HUDEP-2 (cell line): ENCODE measurements around the gene TRIM61.
"Not testable (repeated sequence)": the region's sequence is repeated elsewhere in the genome, so short reads cannot be mapped to it uniquely, and the experiment has no call there.

ENCODE experiments used
- DNase-seq, 76 experiments: peaks; one replicate each; lab custom pipeline; 2025; ENCODE audit not compliant: unreplicated experiment in 76 of 76; lab: John Stamatoyannopoulos, UW

The TRIM61 gene

GRCh38 chr4:164977243-164978164 lies at the start of gene TRIM61:
Gene TRIM61, minus strand, starts transcription at chr4:164977657. Its CDS starts 7,655 bp downstream, at chr4:164970002.
- peak in 70 of 76 experiments; percentile 1 to 67 (median 36) for DNase-seq

DNA sequence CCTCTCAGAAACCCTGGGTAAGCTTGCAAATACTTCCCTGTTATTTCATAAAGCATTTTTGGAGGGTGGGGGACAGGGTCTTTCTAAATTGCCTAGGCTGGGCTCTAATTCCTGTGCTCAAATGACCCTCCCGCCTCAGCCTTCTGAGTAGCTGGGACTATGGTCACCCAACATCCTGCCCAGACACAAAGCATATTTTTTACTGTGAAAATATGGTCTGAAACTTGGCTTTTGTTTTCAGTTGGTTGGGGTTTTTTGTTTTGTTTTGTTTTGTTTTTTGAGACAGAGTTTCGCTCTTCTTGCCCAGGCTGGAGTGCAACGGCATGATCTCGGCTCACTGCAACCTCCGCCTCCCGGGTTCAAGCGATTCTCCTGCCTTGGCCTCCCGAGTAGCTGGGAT lies 48.3 kb upstream of the TRIM61 start:
- not testable (repeated sequence) for DNase-seq

DNA sequence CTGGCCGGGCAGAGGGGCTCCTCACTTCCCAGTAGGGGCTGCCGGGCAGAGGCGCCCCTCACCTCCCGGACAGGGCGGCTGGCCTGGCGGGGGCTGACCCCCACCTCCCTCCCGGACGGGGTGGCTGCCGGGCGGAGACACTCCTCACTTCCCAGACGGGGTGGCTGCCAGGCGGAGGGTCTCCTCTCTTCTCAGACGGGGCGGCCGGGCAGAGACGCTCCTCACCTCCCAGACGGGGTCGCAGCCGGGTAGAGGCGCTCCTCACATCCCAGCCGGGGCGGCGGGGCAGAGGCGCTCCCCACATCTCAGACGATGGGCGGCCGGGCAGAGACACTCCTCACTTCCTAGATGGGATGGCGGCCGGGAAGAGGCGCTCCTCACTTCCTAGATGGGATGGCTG lies 42.5 kb upstream of the TRIM61 start:
- not testable (repeated sequence) for DNase-seq

DNA sequence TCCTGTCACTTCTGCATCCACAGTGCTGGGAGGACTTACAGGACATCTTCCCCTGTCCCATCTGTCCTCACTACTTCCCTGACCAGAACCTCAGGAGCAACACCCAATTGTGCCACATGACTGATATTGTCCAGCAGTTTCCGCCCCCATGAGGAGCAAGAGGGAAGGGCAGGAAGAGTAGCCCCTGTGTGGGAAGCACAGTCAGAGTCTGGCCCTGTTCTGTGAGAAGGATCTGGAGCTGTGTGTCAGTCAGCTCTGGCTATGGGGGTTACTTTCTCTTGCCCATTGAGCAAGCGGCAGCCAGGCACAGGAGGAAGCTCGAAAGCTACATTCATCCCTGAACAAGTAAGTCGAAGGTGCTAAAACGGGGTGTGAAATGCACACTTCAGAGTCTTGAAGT lies 39.5 kb upstream of the TRIM61 start:
- peak in 5 of 76 experiments; percentile 1 to 29 (median 4) for DNase-seq

GRCh38 chr4:165013691-165014090 lies 36.2 kb upstream of the TRIM61 start:
- DNase-seq, result no peak

DNA sequence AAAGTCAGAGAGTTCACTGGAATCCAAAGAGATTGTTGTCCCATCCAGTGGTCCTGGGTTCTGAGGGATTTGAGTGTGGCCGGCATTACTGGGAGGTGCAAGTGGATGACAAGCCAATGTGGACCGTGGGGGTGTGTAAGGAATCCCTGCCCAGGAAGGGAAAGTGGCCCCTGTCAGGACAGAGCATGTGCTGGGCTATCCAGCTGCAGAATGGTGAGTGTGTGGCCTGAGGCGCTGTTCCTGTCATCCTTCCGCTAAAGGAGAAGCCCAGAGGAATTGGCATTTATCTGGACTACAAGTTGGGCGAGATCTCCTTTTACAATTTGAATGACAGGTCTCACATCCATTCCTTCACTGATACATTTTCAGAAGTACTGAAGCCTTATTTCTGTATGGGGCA lies 33.9 kb upstream of the TRIM61 start:
- DNase-seq, result no peak

GRCh38 chr4:165010991-165011390 lies 33.5 kb upstream of the TRIM61 start:
- DNase-seq, result no peak

DNA sequence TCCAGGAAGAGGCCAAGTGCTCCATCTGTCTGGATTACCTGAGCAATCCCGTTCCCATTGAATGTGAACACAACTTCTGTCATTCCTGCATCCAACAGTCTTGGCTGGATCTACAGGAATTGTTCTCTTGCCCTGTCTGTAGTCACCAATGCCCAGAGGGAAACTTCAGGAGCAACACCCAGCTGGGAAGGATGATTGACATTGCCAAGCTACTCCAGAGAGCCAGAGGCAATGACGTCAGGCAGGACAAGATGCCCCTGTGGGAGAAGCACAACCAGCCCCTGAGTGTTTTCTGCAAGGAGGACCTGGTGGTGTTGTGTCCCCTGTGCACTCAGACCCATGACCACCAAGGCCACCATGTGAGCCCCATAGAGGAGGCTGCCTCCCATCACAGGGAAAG lies 33.0 kb upstream of the TRIM61 start:
- no peak for DNase-seq

- DNase-seq, result no peak
These were observed 32.2 kb upstream of the TRIM61 start for GRCh38 chr4:165009493-165010227.

- no peak for DNase-seq
These were observed 29.4 kb upstream of the TRIM61 start for GRCh38 chr4:165006886-165007285.

- no peak for DNase-seq
These were observed 29.0 kb upstream of the TRIM61 start for GRCh38 chr4:165006456-165006855.

DNA sequence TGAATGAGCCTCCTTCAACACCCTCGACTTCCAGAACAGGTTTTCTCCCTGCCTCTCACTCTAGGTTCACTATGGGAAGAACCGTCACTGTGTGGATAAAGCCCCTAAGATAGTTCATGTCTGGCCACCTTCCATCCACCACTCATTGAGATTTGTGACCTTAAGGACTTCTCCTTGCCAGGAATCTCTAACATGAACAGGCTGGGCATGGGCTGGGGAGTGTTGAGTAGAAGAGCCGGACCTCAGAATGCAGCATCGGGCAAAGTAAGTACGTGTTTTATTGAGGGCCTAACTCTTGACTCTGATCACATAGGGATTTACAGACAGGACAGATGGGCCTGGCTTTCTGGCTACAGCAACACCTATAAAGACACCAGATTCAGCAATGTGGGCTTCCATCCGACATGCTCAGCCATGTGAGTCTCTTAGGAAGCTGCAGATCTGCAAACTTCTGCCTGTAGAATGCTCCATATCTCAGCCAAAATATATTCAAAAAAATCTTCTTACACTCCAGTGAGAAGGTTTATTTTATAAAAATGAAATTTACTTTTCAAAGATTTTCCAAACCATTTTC lies 28.0 kb upstream of the TRIM61 start:
- DNase-seq, result no peak

DNA sequence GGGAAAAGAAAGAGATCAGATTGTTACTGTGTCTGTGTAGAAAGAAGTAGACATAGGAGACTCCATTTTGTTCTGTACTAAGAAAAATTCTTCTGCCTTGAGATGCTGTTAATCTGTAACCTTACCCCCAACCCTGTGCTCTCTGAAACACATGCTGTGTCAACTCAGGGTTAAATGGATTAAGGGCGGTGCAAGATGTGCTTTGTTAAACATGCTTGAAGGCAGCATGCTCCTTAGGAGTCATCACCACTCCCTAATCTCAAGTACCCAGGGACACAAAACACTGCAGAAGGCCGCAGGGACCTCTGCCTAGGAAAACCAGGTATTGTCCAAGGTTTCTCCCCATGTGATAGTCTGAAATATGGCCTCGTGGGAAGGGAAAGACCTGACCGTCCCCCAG lies 24.5 kb upstream of the TRIM61 start:
- not testable (repeated sequence) for DNase-seq

DNA sequence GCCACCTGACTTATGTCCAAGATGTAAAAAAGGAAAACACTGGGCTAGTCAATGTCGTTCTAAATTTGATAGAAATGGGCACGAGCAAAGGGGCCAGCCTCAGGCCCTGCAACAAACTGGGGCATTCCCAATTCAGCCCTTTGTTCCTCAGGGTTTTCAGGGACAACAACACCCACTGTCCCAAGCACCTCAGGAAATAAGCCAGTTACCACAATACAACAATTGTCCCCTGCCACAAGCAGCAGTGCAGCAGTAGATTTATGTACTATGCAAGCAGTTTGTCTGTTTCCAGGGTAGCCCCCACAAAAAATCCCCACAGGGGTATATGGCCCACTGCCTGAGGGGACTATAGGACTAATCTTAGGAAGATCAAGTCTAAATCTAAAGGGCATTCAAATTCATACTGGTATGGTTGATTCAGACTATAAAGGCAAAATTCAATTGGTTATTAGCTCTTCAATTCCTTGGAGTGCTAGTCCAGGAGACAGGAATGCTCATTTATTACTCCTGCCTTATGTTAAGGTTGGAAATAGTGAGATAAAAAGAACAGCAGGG lies 21.1 kb upstream of the TRIM61 start:
- DNase-seq, result not testable (repeated sequence)

DNA sequence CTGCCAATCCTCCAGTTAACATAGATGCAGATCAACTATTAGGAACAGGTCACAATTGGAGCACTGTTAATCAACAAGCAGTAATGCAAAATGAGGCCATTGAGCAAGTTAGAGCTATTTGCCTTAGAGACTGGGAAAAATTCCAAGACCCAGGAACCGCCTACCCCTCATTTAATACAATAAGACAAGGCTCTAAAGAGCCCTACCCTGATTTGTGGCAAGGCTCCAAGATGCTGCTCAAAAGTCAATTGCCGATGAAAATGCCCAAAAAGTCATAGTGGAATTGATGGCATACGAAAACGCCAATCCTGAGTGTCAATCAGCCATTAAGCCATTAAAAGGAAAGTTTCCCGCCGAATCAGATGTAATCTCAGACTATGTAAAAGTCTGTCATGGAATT lies 20.5 kb upstream of the TRIM61 start:
- no peak for DNase-seq

DNA sequence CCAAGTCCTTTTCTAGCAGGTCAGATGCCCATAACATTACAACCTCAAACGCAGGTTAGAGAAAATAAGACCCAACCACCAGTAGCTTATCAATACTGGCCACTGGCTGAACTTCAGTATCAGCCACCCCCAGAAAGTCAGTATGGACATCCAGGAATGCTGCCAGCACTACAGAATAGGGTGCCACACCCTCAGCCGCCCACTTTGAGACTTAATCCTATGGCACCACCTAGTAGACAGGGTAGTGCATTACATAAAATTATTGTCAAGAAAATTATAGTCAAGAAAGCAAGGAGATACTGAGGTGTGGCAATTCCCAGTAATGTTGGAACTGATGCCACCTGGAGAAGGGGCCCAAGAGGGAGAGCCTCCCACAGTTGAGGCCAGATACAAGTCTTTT lies 19.9 kb upstream of the TRIM61 start:
- peak in 25 of 76 experiments; percentile 1 to 50 (median 10) for DNase-seq

DNA sequence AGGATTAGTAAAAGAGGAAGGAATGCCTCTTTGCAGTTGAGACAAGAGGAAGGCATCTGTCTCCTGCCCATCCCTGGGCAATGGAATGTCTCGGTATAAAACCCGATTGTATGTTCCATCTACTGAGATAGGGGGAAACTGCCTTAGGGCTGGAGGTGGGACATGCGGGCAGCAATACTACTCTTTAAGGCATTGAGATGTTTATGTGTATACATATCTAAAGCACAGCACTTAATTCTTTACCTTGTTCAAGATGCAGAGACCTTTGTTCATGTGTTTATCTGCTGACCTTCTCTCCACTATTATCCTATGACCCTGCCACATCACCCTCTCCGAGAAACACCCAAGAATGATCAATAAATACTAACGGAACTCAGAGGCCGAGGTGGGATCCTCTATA lies 18.7 kb upstream of the TRIM61 start:
- not testable (repeated sequence) for DNase-seq

DNA sequence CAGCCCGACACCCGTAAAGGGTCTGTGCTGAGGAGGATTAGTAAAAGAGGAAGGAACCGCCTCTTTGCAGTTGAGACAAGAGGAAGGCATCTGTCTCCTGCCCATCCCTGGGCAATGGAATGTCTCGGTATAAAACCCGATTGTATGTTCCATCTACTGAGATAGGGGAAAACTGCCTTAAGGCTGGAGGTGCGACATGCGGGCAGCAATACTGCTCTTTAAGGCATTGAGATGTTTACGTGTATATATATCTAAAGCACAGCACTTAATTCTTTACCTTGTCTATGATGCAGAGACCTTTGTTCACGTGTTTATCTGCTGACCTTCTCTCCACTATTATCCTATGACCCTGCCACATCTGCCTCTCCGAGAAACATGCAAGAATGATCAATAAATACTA lies 13.3 kb upstream of the TRIM61 start:
- not testable (repeated sequence) for DNase-seq

GRCh38 chr4:164989471-164989870 lies 12.0 kb upstream of the TRIM61 start:
- no peak for DNase-seq

DNA sequence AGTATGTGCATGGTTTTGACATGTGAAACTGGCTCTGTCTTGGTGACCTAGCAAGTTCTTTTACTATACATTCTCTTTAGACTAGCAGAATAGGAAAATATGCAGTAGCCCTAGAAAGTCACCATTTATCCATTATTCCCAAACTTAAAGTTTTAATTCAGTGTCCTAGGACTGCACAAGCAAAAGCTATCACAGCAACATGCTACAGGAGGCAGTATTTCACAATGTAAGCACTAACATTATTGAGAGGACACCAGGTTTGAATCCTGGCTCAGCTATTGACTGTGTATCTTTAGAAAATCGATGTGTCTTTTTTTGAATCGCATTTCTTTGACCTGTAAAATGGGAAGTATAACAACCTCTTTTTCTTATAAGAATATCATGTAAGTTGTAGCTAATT lies 5.5 kb downstream of the TRIM61 start:
- not testable (repeated sequence) for DNase-seq

DNA sequence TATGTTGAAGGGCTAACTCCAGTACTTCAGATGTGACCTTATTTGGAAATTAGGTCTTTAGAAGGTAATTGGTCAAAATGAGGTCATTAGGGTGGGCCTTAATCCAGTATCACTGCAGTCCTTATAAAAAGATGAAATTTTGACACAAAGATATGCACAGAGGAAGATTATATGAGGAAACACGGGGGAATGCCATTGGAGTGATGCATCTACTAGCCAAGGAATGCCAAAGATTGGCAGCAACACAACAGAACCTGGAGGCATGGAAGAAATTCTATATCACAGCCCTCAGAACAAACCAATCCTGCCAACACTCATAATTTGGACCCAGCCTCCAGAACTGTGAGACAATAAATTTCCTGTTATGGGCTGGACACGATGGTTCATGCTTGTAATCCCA lies 17.6 kb downstream of the TRIM61 start:
- DNase-seq, result no peak
